Articular chondrocyte of knee joint (primary cell): Measurements from ENCODE around the gene ACAP2. TPM values are rescaled to one million over a fixed set of nuclear protein-coding genes. Genes with fewer than 3 reads are reported as not detected.

Experiments
- small RNA-seq: library from RNA; depleted of rRNA; stranded (forward); fragments of <200 nt; gene quantifications from one replicate; pipeline ENCODE3, GENCODE V24; 2012
- total RNA-seq: library from RNA; depleted of rRNA; stranded (reverse); fragments of >200 nt; gene quantifications from 2 replicates; pipeline ENCODE4 v1.2.3, GENCODE V29; 2012

ACAP2 gene
- total RNA-seq = 91.7 and 93.4 TPM in 2 replicates

GRCh38 chr3:195442573-195443390 is at the start of gene ACAP2:
Gene ACAP2, minus strand, starts transcription at chr3:195443020. Its CDS starts 173 bp downstream, at chr3:195442847.

DNA sequence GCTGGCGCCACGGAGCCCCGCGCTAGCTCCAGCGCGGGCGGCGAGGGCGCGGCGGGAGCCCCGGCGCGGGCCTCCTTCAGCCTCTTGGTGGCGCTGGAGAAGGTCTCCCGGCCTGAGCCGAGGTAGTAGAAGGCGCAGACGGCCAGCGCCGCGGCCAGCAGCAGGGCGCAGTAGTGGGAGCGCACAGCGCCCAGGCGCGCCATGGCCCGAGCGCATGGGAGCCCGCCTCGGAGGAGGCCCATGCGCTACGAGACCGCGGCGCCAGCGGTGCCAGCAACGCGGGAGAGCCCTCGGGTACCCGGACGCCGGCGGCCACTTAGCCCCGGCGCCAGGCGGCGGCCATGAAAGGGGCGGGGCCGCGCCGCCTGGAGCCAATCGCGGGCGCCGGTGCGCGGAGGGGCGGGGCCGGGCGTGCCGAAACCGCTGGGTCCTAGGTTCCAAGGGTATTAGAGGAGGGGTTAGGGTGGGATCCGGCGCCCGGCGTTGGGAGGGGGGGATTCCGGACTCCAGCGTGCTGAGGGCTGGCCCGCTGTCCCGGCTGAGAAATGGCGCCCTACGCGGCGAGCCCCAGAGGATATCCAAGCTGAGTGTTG is 171.9 kb downstream of the ACAP2 start, which contains the start of gene XXYLT1:
Gene XXYLT1 (minus strand): TSS at position 343 of the 593 bp plus-strand sequence. CDS start 101 bp downstream, at position 242.

Small RNAs within 50 kb of the gene (small RNA-seq; reads per million reads assigned to genes)
- gene RF00019 = not detected

Other genes starting within 250 kb of the ACAP2 start
- gene XXYLT1, start 171.9 kb downstream of the ACAP2 start, total RNA-seq = 16.4 and 18.8 TPM in 2 replicates
- gene PPP1R2, start 100.3 kb upstream of the ACAP2 start, total RNA-seq = 66.9 and 79.6 TPM in 2 replicates
- gene APOD, start 140.9 kb upstream of the ACAP2 start, total RNA-seq = 0.91 and 2.8 TPM in 2 replicates